Vagina (tissue), 2 donors: ENCODE results near the gene AARS1.

Source experiments
- CTCF ChIP-seq, 3 experiments: fragments of 450-650 bp in 2 of 3; fragments of 200-600 bp in 1 of 3; sonication (generic) in 1 of 3; IDR thresholded peaks; one replicate each; pipeline ENCODE4 v1.5.1; 2017 to 2019; ENCODE audit warnings: antibody characterized with exemption in 3 of 3, mild to moderate bottlenecking in 2 of 3, moderate library complexity in 2 of 3
- POLR2A ChIP-seq, 2 donors: fragments of 450-650 bp; IDR thresholded peaks; one replicate each; pipeline ENCODE4 v1.6.1; 2017; ENCODE audit warnings: antibody characterized with exemption in 2 of 2, mild to moderate bottlenecking in 2 of 2, moderate library complexity in 2 of 2

- TF ChIP-seq CTCF (IDR thresholded peaks at IDR 0.05) (peak in 1 of 3 experiments; percentile 27), POLR2A (IDR thresholded peaks at IDR 0.05) (no peak)
These were observed 35.8 kb downstream of the AARS1 start for GRCh38 chr16:70253291-70254106.
